ENCODE data around the gene DCTN1.

- no peak for TF ChIP-seq POLR2AphosphoS5 (IDR thresholded peaks at IDR 0.05; ENCODE audit: low read depth, low read length)
- TF ChIP-seq TAF1 (IDR thresholded peaks at IDR 0.05; ENCODE audit: low read depth, low read length) = no peak
- no peak for TF ChIP-seq POLR2A (IDR thresholded peaks at IDR 0.05; ENCODE audit: low read depth, low read length)
- TF ChIP-seq SPI1 (IDR thresholded peaks at IDR 0.05; ENCODE audit: low read depth, low read length) = no peak
- no peak for TF ChIP-seq PAX5 (IDR thresholded peaks at IDR 0.05; ENCODE audit: insufficient read depth, low read length, severe bottlenecking)
- no peak for TF ChIP-seq POU2F2 (IDR thresholded peaks at IDR 0.05; ENCODE audit: low read depth, low read length)
Measured at GRCh38 chr2:74399785-74400184, 19.7 kb upstream of the DCTN1 start.
